GM18507 (cell line): ENCODE data around the gene CLEC18B.
"Not testable (repeated sequence)": the region's sequence is repeated elsewhere in the genome, so short reads cannot be mapped to it uniquely, and the experiment has no call there.

Source experiments
- DNase-seq: peaks from one replicate; pipeline ENCODE4 v3.0.0; 2011; ENCODE audit warnings: low read depth; ENCODE audit not compliant: insufficient read length; ENCODE audit errors: extremely low spot score
- FAIRE-seq: peaks from 2 replicates; lab custom pipeline; 2011; peaks lifted over from hg19 to GRCh38; lab: Jason Lieb, UNC

Gene CLEC18B

GRCh38 chr16:74420612-74421481, at the start of gene CLEC18B:
Gene CLEC18B, minus strand, starts transcription at chr16:74421478. Its CDS starts 208 bp downstream, at chr16:74421270.
- not testable (repeated sequence) for DNase-seq, FAIRE-seq

- FAIRE-seq (no peak), DNase-seq (no peak)
Measured at GRCh38 chr16:74469946-74470478, 48.7 kb upstream of the CLEC18B start.

- DNase-seq, result no peak
Measured at GRCh38 chr16:74468807-74469525, 47.7 kb upstream of the CLEC18B start.

GRCh38 chr16:74466872-74467271, 45.6 kb upstream of the CLEC18B start:
- DNase-seq (peak; percentile 28), FAIRE-seq (peak; percentile 86)

More at GRCh38 chr16:74468807-74469525, 47.7 kb upstream of the CLEC18B start:
- no peak for FAIRE-seq

GRCh38 chr16:74465851-74466685, 44.8 kb upstream of the CLEC18B start:
- FAIRE-seq, result no peak

GRCh38 chr16:74465281-74465680, 44.0 kb upstream of the CLEC18B start:
- no peak for DNase-seq
- no peak for FAIRE-seq

More at GRCh38 chr16:74465851-74466685, 44.8 kb upstream of the CLEC18B start:
- no peak for DNase-seq

- no peak for FAIRE-seq
- peak; percentile 15 for DNase-seq
Measured at GRCh38 chr16:74463888-74464287, 42.6 kb upstream of the CLEC18B start.

- no peak for FAIRE-seq
- DNase-seq, result no peak
Measured at GRCh38 chr16:74462361-74462760, 41.1 kb upstream of the CLEC18B start.

GRCh38 chr16:74461826-74462225, 40.5 kb upstream of the CLEC18B start:
- no peak for FAIRE-seq
- DNase-seq, result no peak

- DNase-seq, result no peak
- no peak for FAIRE-seq
Measured at GRCh38 chr16:74460542-74460941, 39.3 kb upstream of the CLEC18B start.

- no peak for DNase-seq
- FAIRE-seq, result no peak
Measured at GRCh38 chr16:74456290-74456625, 35.0 kb upstream of the CLEC18B start.

GRCh38 chr16:74455619-74456289, 34.5 kb upstream of the CLEC18B start:
- FAIRE-seq, result no peak
- no peak for DNase-seq

- FAIRE-seq, result no peak
- no peak for DNase-seq
Measured at GRCh38 chr16:74455213-74455612, 33.9 kb upstream of the CLEC18B start.

GRCh38 chr16:74451951-74452758, 30.9 kb upstream of the CLEC18B start:
- FAIRE-seq (peak; percentile 83), DNase-seq (peak; percentile 23)

GRCh38 chr16:74450967-74451760, 29.9 kb upstream of the CLEC18B start:
- DNase-seq (no peak), FAIRE-seq (no peak)

GRCh38 chr16:74450236-74450635, 29.0 kb upstream of the CLEC18B start:
- no peak for DNase-seq
- no peak for FAIRE-seq

- DNase-seq (no peak), FAIRE-seq (no peak)
Measured at GRCh38 chr16:74449470-74449869, 28.2 kb upstream of the CLEC18B start.
